Measurements from ENCODE around the gene ARAP1.

The ARAP1 gene

GRCh38 chr11:72742513-72743320 is 9.5 kb downstream of the ARAP1 start:
- no peak for DNase-seq (ENCODE audit: low spot score)

DNA sequence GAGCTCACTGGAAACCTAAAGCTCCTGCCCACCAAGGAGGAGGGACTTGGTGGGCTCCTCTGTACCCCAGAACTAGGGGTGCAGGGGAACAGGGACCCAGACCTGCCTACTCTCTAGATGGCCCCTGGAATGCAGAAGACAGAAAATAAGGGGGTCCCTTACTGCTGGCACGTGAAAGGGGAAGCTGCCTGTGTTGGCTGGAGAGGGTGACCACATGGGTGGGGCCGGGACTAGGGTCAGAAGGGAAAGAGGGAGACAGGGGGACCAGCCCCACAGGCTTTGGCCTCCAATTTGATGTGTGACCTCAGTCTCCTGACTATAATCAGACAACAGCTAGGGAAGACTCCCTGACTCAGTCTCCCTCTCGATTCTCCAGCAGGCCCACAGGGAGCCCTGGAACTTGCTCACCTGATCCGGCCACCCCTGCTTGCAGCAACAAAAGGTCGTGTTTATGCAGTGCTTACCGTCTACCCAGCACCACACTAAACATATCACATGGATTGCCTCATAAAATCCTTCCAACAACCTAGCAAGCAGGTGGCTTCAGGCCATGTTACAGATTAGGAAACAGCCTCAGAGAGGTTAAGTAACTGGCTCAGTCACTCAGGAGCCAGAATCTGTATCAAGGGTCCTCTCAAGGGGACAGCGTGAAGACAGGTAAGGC is 10.2 kb downstream of the ARAP1 start:
- DNase-seq (ENCODE audit: low spot score): peak; percentile 57

DNA sequence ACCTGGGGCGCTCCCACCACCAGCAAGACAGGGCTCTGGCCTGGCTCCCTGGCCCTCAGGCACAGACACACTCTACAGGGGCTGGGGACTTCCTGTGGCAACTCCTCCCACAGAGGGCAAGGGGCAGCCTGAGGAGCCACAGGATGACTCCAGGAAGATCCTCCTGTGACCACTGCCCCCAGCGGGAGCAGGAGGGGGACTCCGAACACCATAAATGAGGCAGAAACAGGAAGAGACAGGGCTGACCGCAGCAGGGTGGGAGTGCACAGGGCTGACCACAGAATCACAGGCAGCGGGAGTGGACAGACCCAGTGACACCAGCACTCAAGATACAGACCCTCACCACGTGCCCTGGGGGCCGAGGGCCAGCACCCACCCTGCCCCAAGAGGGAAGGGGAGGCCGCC is 10.8 kb downstream of the ARAP1 start:
- no peak for DNase-seq (ENCODE audit: low spot score)

- no peak for DNase-seq (ENCODE audit: low spot score)
Observed at GRCh38 chr11:72740562-72741428, 11.4 kb downstream of the ARAP1 start.

DNA sequence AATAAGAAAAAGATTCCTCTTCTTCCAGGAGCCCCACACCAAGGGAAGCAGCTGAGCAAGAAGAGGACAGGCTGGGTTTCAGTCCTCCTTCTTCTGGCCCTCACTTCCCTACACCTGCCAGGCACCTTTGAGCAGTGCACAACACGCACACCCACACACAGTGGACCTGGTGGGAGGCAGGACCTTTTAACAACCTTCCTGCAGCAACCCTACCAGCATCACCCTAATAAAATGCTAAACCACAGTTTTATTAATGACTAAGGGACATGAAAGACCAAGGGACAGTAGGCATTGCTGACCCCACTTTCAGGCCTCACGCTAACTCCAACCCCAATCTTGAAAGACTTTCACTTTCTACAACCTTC is 12.2 kb downstream of the ARAP1 start:
- DNase-seq (ENCODE audit: low spot score): peak; percentile 48

DNA sequence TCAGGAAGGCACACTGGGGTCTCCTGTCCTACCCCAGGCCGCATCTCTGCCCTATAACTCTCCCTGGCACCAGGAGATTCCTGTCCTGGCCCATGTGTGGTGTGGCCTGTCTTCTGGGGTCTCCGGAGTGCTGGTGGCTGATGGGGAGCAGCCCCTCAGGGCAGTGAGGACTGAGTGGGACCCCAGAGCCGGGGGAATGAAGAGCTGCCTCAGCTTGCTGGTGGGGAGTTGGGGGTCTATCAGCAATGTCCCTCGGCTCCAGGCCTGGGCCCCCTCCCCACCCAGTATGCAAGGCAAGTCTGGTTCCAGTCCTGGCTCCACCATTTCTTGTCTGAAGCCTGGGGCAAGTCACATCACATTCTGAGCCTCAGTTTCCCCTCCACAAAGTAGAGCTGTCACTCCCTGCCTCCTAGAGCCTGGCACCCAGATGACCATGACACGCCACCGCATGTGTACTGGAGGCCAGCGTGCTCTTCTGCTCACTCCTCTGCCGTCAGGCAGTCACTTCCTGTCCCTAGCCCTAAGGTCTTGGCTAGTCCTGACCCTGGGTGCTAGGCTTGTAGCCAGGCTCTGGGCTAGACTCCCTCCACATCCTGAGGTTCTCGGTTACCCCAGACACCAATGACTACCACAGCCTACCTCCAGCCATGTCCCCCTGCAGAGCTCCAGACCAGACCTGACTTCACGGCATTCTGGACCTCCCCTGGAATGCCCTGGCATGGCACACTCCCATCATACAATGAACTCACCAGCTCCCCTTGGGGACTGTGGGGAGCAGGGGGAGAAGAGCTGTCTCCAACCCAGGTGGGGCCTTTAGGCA is 12.8 kb downstream of the ARAP1 start:
- DNase-seq (ENCODE audit: low spot score): peak; percentile 41

- DNase-seq (ENCODE audit: low spot score): peak; percentile 88
Observed at GRCh38 chr11:72738199-72739141, 13.7 kb downstream of the ARAP1 start.

GRCh38 chr11:72737336-72737735 is 14.9 kb downstream of the ARAP1 start:
- DNase-seq (ENCODE audit: low spot score): no peak

DNA sequence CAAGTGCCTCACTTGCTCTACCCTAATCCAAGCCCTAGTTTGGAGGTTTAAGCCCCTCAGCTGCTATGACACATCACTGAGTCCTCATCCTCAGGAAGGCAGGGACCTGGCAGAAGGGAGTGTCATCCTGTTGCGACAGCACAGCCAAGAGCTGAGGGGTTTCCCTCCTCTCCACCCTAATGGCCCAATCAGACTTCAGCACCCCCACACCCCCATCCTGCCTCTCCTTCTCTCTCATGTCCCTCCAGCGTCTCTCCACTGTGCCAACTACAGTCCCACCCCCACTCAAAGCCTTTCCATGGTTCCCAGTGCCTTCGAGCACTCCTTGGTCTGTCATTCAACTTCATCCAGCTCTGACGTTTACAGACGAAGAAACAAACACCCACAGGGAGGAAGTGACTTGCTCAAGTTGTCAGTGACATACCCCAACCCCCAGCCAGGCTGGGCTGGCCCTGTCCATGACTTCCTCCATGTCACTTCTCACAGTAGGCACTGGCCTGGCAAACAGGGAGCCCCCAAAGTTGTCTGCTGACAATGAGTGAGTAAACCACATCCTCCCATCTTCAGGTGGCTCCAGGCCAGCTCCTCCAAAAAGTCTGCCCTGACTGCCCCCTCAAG is 15.6 kb downstream of the ARAP1 start:
- DNase-seq (ENCODE audit: low spot score): peak; percentile 67

GRCh38 chr11:72735495-72736027 is 16.6 kb downstream of the ARAP1 start:
- no peak for DNase-seq (ENCODE audit: low spot score)

GRCh38 chr11:72732329-72732728 is 19.9 kb downstream of the ARAP1 start:
- DNase-seq (ENCODE audit: low spot score): no peak

GRCh38 chr11:72730737-72731136 is 21.5 kb downstream of the ARAP1 start:
- DNase-seq (ENCODE audit: low spot score): no peak

DNA sequence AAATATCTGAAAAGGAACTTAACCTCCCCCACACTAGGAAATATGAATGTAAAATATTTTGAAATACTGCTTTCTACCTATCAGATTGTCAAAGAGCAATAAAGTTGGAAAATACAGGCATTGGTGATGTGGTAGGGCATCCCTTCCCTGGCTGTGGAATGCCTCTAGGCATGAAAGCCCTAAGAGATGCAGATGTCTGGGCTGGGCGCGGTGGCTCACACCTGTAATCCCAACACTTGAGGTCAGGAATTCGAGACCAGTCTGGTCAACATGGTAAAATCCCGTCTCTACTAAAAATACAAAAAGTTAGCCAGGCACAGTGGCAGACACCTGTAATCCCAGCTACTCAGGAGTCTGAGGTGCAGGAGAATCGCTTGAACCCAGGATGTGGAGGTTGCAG is 22.0 kb downstream of the ARAP1 start:
- no peak for DNase-seq (ENCODE audit: low spot score)

- no peak for DNase-seq (ENCODE audit: low spot score)
Observed at GRCh38 chr11:72727521-72727920, 24.7 kb downstream of the ARAP1 start.

- DNase-seq (ENCODE audit: low spot score): no peak
Observed at GRCh38 chr11:72726266-72727220, 25.7 kb downstream of the ARAP1 start.

DNA sequence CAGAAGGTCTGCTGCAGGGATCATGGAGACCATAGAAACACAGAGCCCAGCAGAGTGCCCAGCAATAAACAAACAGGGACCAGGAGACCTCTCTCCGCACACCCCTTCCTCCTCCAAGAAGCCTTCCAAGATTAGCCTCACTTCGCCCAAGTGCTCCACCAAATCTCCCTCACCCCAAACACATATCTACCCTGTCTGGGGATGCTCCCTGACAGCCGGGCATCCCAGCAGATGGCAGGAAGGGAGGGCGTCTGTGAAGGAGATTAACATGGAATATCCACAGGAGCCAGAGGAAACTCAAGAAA is 26.5 kb downstream of the ARAP1 start:
- DNase-seq (ENCODE audit: low spot score): no peak

DNA sequence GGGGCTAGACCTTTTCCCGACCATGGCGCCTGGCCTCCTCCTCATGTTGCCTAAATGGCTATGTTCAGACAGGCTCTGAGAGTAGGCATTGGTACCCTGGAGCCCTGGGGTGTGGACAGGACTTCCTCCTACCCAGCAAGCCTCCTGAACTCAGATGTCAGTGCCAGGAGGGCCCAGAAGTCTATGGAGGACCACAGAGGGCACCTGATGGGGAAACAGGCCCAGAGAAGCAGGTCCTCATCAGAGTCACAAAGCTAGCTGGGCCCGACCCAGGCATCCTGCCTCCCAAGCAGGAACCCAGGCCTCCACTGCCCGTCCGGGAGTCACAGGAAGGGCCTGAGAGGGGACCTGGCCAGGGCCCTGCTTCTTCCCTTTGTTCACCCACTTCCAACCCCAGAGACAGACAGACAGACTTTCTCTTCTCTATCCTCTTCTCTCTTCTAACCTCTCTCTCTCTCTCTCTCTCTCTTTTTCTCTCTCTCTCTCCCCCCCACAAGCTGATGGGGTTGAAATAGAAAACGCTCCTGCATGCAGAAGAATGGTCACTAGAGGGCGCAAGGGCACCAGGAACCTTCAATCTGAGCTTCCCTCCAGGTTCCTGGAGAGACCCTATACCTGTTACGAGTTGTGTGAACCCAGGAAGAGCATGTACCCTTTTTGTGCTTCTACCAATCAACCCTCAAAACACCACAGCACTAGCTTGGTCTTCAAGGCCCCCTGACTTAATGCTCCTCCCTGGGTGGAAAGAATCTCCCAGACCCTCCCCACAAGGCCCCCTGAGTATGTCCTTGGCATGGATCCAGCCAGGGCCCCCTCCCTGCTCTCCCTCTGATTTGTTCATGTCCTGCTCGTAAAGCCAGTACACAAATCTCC is 27.1 kb downstream of the ARAP1 start:
- DNase-seq (ENCODE audit: low spot score): peak; percentile 92

DNA sequence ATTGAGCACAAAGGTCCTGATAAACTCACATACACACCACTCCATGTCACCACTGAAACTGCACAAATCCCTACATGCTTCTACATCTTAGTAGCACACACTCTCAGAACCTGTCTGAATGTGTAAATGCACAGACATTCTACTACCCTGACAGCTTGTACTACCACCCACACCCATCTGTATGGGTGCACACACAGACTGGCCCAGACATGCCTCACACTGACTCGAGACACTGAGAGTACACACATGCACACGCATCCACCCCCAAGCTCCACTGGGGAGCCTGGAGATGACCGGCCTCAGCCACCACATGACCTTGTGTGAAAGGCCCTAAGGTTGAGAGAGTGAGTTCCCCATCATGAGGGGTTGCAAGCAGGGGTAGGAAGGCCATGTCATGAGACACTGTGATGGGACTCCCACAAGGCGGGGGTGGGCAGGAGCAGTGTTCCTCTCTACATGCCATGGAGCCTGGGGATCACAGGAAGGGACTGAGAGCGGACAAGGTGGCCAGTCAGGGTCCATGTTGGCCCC is 28.1 kb downstream of the ARAP1 start:
- no peak for DNase-seq (ENCODE audit: low spot score)
